Suprapubic skin (tissue), 3 donors: ENCODE measurements around the gene CST11.
"Not testable (repeated sequence)": the region's sequence is repeated elsewhere in the genome, so short reads cannot be mapped to it uniquely, and the experiment has no call there.

Experiments used
- EP300 ChIP-seq: sonication (generic); formaldehyde crosslinking; IDR thresholded peaks from one replicate; pipeline ENCODE4 v1.6.1; 2017; ENCODE audit warnings: antibody characterized with exemption
- POLR2A ChIP-seq, 2 donors: fragments of 450-650 bp; IDR thresholded peaks; one replicate each; pipeline ENCODE4 v1.6.1; 2017; ENCODE audit warnings: antibody characterized with exemption in 2 of 2, mild to moderate bottlenecking in 2 of 2, moderate library complexity in 2 of 2
- TF ChIP-seq, protein P1 (sequence below), 2 donors: fragments of 200-600 bp in 1 of 2; fragments of 450-650 bp in 1 of 2; sonication (generic) in 1 of 2; IDR thresholded peaks; one replicate each; pipeline ENCODE4 v1.5.1; 2016 to 2019; ENCODE audit warnings: antibody characterized with exemption in 2 of 2, mild to moderate bottlenecking in 1 of 2, moderate library complexity in 1 of 2

DNA sequence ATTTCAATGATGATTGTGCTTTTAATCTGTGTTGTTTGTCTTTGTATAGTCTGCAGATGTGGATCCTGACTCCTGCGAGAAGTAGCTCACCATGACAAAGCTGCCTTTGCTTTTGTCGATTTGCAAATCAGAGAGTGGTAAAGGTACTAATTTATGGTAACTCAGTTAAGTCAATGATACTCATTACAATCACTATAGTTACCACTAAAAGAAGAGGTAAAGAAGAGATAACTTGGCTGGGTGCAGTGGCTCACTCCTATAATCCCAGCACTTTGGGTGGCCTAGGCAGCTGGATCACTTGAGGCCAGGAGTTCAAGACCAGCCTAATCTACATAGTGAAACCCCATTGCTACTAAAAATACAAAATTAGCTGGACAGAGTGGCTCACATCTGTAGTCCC, 20.6 kb upstream of the CST11 start:
- TF ChIP-seq, protein P1, sequence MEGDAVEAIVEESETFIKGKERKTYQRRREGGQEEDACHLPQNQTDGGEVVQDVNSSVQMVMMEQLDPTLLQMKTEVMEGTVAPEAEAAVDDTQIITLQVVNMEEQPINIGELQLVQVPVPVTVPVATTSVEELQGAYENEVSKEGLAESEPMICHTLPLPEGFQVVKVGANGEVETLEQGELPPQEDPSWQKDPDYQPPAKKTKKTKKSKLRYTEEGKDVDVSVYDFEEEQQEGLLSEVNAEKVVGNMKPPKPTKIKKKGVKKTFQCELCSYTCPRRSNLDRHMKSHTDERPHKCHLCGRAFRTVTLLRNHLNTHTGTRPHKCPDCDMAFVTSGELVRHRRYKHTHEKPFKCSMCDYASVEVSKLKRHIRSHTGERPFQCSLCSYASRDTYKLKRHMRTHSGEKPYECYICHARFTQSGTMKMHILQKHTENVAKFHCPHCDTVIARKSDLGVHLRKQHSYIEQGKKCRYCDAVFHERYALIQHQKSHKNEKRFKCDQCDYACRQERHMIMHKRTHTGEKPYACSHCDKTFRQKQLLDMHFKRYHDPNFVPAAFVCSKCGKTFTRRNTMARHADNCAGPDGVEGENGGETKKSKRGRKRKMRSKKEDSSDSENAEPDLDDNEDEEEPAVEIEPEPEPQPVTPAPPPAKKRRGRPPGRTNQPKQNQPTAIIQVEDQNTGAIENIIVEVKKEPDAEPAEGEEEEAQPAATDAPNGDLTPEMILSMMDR (IDR thresholded peaks at IDR 0.05) = not testable (repeated sequence)
- TF ChIP-seq EP300; POLR2A (IDR thresholded peaks at IDR 0.05): not testable (repeated sequence)
